Erythroblast (primary cell): ENCODE measurements around the gene PLCB4.

ENCODE experiments used
- GATA1 ChIP-seq: IDR thresholded peaks from 2 replicates; pipeline ENCODE4 v1.6.1; 2011; ENCODE audit warnings: low read depth, mild to moderate bottlenecking, control low read depth, low read length, moderate library complexity
- POLR2A ChIP-seq: IDR thresholded peaks from 2 replicates; pipeline ENCODE4 v1.6.1; 2011; ENCODE audit warnings: mild to moderate bottlenecking, low read length

DNA sequence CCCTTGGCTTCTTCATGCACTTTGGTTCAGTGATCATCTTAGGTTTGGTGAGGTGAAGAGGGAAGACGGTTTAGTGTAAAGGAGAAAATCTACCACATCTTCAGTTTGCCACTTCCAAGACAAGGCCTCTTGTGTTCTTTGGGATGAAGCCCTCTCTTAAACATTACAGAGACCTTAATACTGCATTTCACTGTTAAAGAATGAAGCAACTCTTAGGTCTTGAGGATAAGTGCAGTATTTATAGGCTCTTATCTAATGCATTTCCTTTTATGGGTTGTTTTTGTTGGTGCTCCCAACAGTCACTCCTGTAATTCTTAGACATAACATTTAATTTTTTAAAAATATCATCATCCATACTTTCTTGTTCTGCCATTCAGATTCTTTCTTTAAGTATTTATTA lies 305.6 kb downstream of the PLCB4 start:
- no peak for TF ChIP-seq POLR2A
- no peak for TF ChIP-seq GATA1
